DND-41 (cell line): ENCODE results near the gene BTBD16.

Source experiments
- ATAC-seq: fragments of 200-7000 bp; cut with Tn5 transposase; 3 replicates; pipeline ENCODE4 v1.9.1; 2021; ENCODE audit warnings: low read depth; ENCODE audit not compliant: insufficient read depth
- DNase-seq: peaks from one replicate; pipeline ENCODE4 v3.0.0-alpha.2; 2020
- H2AFZ ChIP-seq: 2 replicates; pipeline ENCODE4 v1.6.0; 2012; ENCODE audit warnings: low read depth, low read length
- H3K27ac ChIP-seq: 2 replicates; pipeline ENCODE4 v1.5.1; 2012; ENCODE audit warnings: low read length, inconsistent platforms
- H3K27me3 ChIP-seq: fragments of 200-600 bp; sonication (generic); 2 replicates; pipeline ENCODE4 v1.6.0; 2012; ENCODE audit warnings: low read length, mild to moderate bottlenecking, inconsistent platforms; ENCODE audit not compliant: insufficient read depth, poor library complexity
- H3K36me3 ChIP-seq: 2 replicates; pipeline ENCODE4 v1.5.1; 2012; ENCODE audit warnings: low read length, inconsistent platforms; ENCODE audit not compliant: insufficient read depth
- H3K4me1 ChIP-seq: 2 replicates; pipeline ENCODE4 v1.5.1; 2012; ENCODE audit warnings: mild to moderate bottlenecking, low read length; ENCODE audit not compliant: insufficient read depth
- H3K4me2 ChIP-seq: 2 replicates; pipeline ENCODE4 v1.6.0; 2012; ENCODE audit warnings: mild to moderate bottlenecking, moderate library complexity, low read length, inconsistent platforms; ENCODE audit not compliant: insufficient read depth
- H3K4me3 ChIP-seq, 2 experiments: fragments of 200-600 bp in 1 of 2; shearing (Covaris generic) in 1 of 2; 2 replicates each; pipeline ENCODE4 v1.5.1; 2012 to 2016; ENCODE audit warnings: inconsistent platforms in 2 of 2, low read length in 2 of 2, mild to moderate bottlenecking in 2 of 2, low read depth in 1 of 2, moderate library complexity in 1 of 2
- H3K79me2 ChIP-seq: 2 replicates; pipeline ENCODE4 v1.6.0; 2012; ENCODE audit warnings: low read length, inconsistent platforms; ENCODE audit not compliant: insufficient read depth
- H3K9ac ChIP-seq: 2 replicates; pipeline ENCODE4 v1.6.0; 2012; ENCODE audit warnings: low read depth, mild to moderate bottlenecking, inconsistent platforms, low read length, moderate library complexity
- H3K9me3 ChIP-seq: 2 replicates; pipeline ENCODE4 v1.5.1; 2012; ENCODE audit warnings: low read length, moderate library complexity, mild to moderate bottlenecking, inconsistent platforms; ENCODE audit not compliant: insufficient read depth, severe bottlenecking
- H4K20me1 ChIP-seq: 2 replicates; pipeline ENCODE4 v1.6.0; 2012; ENCODE audit warnings: low read length; ENCODE audit not compliant: insufficient read depth
- CTCF ChIP-seq: IDR thresholded peaks from 2 replicates; pipeline ENCODE4 v1.5.1; 2012; ENCODE audit warnings: borderline replicate concordance, low read length, moderate library complexity, mild to moderate bottlenecking; ENCODE audit not compliant: poor library complexity, severe bottlenecking; ENCODE audit errors: extremely low read depth
- EZH2 ChIP-seq: IDR thresholded peaks from 3 replicates; pipeline ENCODE4 v1.6.1; 2012; ENCODE audit warnings: borderline replicate concordance, low read depth, mild to moderate bottlenecking, moderate library complexity, low read length, inconsistent platforms; ENCODE audit not compliant: severe bottlenecking

Gene BTBD16

GRCh38 chr10:122373721-122374120 is 102.6 kb downstream of the BTBD16 start:
- peaks cover 34% of the 10 kb centered on the region for H3K79me2 ChIP-seq
- DNase-seq (no peak), ATAC-seq (no peak)
- peak overlapping the region; percentile 65 for H2AFZ ChIP-seq
- peaks cover 31% of the 10 kb centered on the region for H3K4me1 ChIP-seq
- H4K20me1 ChIP-seq: no peaks in the 10 kb centered on the region
- no peaks in the 10 kb centered on the region for H3K9me3 ChIP-seq
- H3K27me3 ChIP-seq: no peaks in the 10 kb centered on the region
- H3K9ac ChIP-seq: peak overlapping the region; percentile 24; the same call in 1 of the 2 replicates
- H3K4me3 ChIP-seq: peak overlapping the region in 1 of 2 experiments; percentile 77; a peak in 2 of 4 replicates
- H3K4me2 ChIP-seq: peak overlapping the region; percentile 65
- H3K36me3 ChIP-seq: no peaks in the 10 kb centered on the region
- H3K27ac ChIP-seq: no peak overlapping the region
- TF ChIP-seq CTCF (no peak), EZH2 (no peak)

- Histone ChIP-seq H3K9me3 (no peaks in the 10 kb centered on the region), H3K9ac (peak within 1 kb of the TSS; percentile 69), H3K79me2 (peaks cover 35% of the 10 kb centered on the region), H4K20me1 (no peaks in the 10 kb centered on the region), H3K27ac (peak within 1 kb of the TSS; percentile 81), H3K36me3 (no peaks in the 10 kb centered on the region), H3K27me3 (no peaks in the 10 kb centered on the region), H3K4me3 (peak within 1 kb of the TSS; percentile 47 to 77; a peak in 3 of 4 replicates), H3K4me1 (peaks cover 37% of the 10 kb centered on the region), H3K4me2 (peak within 1 kb of the TSS; percentile 74), H2AFZ (peak within 1 kb of the TSS; percentile 65)
- TF ChIP-seq EZH2 (no peak), CTCF (no peak)
- DNase-seq: peak; percentile 87
- ATAC-seq: peak; percentile 85
Measured at GRCh38 chr10:122374237-122374858, 103.3 kb downstream of the BTBD16 start, which contains the start of gene PLEKHA1. Gene PLEKHA1 (plus strand): TSS chr10:122374708. CDS start chr10:122393201, 18,493 bp downstream.

- peak overlapping the region; percentile 65 for H2AFZ ChIP-seq
Measured at GRCh38 chr10:122374859-122375678, 104.0 kb downstream of the BTBD16 start.

More at GRCh38 chr10:122374859-122375678, 104.0 kb downstream of the BTBD16 start:
- Histone ChIP-seq H3K9me3 (no peaks in the 10 kb centered on the region), H3K4me2 (peak overlapping the region; percentile 74), H3K9ac (peak overlapping the region; percentile 69), H3K79me2 (peaks cover 42% of the 10 kb centered on the region), H3K4me1 (peaks cover 44% of the 10 kb centered on the region), H3K27me3 (no peaks in the 10 kb centered on the region), H3K36me3 (no peaks in the 10 kb centered on the region), H3K27ac (peak overlapping the region; percentile 81), H4K20me1 (no peaks in the 10 kb centered on the region), H3K4me3 (peak overlapping the region; percentile 47 to 77; a peak in 3 of 4 replicates)
- peak; percentile 34 for ATAC-seq
- peak; percentile 58 for DNase-seq
- TF ChIP-seq CTCF: no peak
- TF ChIP-seq EZH2: no peak
